Placental pericyte (primary cell): ENCODE results near the gene MLN. TPM values are rescaled to one million over a fixed set of nuclear protein-coding genes. Genes with fewer than 3 reads are reported as not detected.

Source experiments
- total RNA-seq: library from RNA; depleted of rRNA; stranded (reverse); fragments of >200 nt; gene quantifications from 2 replicates; pipeline ENCODE4 v1.2.3, GENCODE V29; 2012

The MLN gene, protein sequence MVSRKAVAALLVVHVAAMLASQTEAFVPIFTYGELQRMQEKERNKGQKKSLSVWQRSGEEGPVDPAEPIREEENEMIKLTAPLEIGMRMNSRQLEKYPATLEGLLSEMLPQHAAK
- total RNA-seq = not detected in 2 replicates

GRCh38 chr6:33803571-33804053 lies at the start of gene MLN:
Gene MLN, minus strand, starts transcription at chr6:33804003. Its CDS starts 2,840 bp downstream, at chr6:33801163.

GRCh38 chr6:33788694-33789549 lies 14.9 kb downstream of the MLN start, which contains the start of gene LEMD2:
Gene LEMD2, minus strand, starts transcription at chr6:33789130. Its CDS starts 14 bp downstream, at chr6:33789116.

GRCh38 chr6:33746651-33747100 lies 57.1 kb downstream of the MLN start, which contains the start of gene IP6K3:
Gene IP6K3, minus strand, starts transcription at chr6:33746905. Its CDS starts 11,429 bp downstream, at chr6:33735476.

Other genes with a start within 250 kb of the MLN start
- gene BAK1, start 223.7 kb downstream of the MLN start, total RNA-seq = 19.9 and 28.3 TPM in 2 replicates
- 19.5 and 47.2 TPM in 2 replicates for gene ITPR3, start 182.7 kb downstream of the MLN start, total RNA-seq
- 7.4 and 12.6 TPM in 2 replicates for gene UQCC2, start 92.3 kb downstream of the MLN start, total RNA-seq
- gene IP6K3, start 57.1 kb downstream of the MLN start, total RNA-seq = 0.29 and 2.6 TPM in 2 replicates
- gene LEMD2, start 14.9 kb downstream of the MLN start, total RNA-seq = 54.3 and 64.0 TPM in 2 replicates